ENCODE results near the gene CNGA3.
"Not testable (repeated sequence)": the region's sequence is repeated elsewhere in the genome, so short reads cannot be mapped to it uniquely, and the experiment has no call there.

Gene CNGA3

GRCh38 chr2:98405301-98405700 lies 59.0 kb downstream of the CNGA3 start:
- DNase-seq = no peak

- DNase-seq = no peak
Measured at GRCh38 chr2:98408155-98408554, 61.9 kb downstream of the CNGA3 start.

- peak; percentile 17 for DNase-seq
Measured at GRCh38 chr2:98412751-98413458, 66.6 kb downstream of the CNGA3 start.

GRCh38 chr2:98414246-98414645 lies 68.0 kb downstream of the CNGA3 start:
- not testable (repeated sequence) for DNase-seq

GRCh38 chr2:98415719-98416248 lies 69.5 kb downstream of the CNGA3 start:
- DNase-seq = not testable (repeated sequence)

GRCh38 chr2:98416383-98417159 lies 70.3 kb downstream of the CNGA3 start:
- DNase-seq = no peak

GRCh38 chr2:98419544-98419943 lies 73.3 kb downstream of the CNGA3 start:
- no peak for DNase-seq

GRCh38 chr2:98419977-98420725 lies 73.9 kb downstream of the CNGA3 start:
- no peak for DNase-seq

GRCh38 chr2:98422449-98422848 lies 76.2 kb downstream of the CNGA3 start:
- DNase-seq = no peak

GRCh38 chr2:98426771-98427170 lies 80.5 kb downstream of the CNGA3 start:
- no peak for DNase-seq

- DNase-seq = no peak
Measured at GRCh38 chr2:98432145-98432544, 85.9 kb downstream of the CNGA3 start.

- DNase-seq = no peak
Measured at GRCh38 chr2:98433363-98433964, 87.2 kb downstream of the CNGA3 start.

- DNase-seq = no peak
Measured at GRCh38 chr2:98434492-98434891, 88.2 kb downstream of the CNGA3 start.

- not testable (repeated sequence) for DNase-seq
Measured at GRCh38 chr2:98435670-98436069, 89.4 kb downstream of the CNGA3 start.

GRCh38 chr2:98436734-98437133 lies 90.5 kb downstream of the CNGA3 start:
- DNase-seq = no peak

- no peak for DNase-seq
Measured at GRCh38 chr2:98438190-98439133, 92.2 kb downstream of the CNGA3 start.

- DNase-seq = no peak
Measured at GRCh38 chr2:98441706-98442450, 95.6 kb downstream of the CNGA3 start.

GRCh38 chr2:98442488-98442887 lies 96.2 kb downstream of the CNGA3 start:
- DNase-seq = no peak

- DNase-seq = peak; percentile 74
Measured at GRCh38 chr2:98444436-98445176, 98.3 kb downstream of the CNGA3 start, which contains the start of gene INPP4A. Gene INPP4A, plus strand, starts transcription at chr2:98444858. Its CDS starts 75,191 bp downstream, at chr2:98520049.

GRCh38 chr2:98445177-98445682 lies 99.0 kb downstream of the CNGA3 start:
- DNase-seq = no peak

Measured in stimulated activated naive CD4-positive, alpha-beta T cell treated with Interleukin-2 at 50 U/mL for 16 hours (primary cell).